HPDE6-E6E7 (cell line): ENCODE results near the gene CDCP2.

Source experiments
- DNase-seq: peaks from one replicate; pipeline ENCODE4 v3.0.0; 2011; ENCODE audit warnings: missing footprints; ENCODE audit errors: extremely low spot score

The CDCP2 gene

DNA sequence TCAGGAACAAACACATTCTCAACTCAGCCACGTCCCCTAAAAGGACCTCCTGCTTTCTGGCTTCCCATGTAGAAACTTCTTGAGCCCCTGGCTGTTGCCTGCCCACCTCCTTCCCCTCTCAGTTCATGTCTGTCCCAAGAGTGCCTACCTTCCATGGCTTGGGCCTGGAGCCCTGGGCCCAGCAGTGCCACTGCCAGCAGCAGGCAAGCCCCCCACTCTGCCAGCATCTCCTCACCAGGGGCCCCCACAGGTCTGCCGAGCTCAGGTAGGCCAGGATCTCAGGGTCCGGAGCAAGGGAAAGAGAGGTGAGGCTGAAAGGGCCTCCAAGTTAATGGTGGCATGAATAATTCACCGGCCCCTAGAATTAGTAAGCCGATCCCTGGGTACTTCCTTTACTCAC lies at the start of gene CDCP2:
TSS of gene CDCP2 (minus strand) at position 305 of the 400 bp plus-strand sequence. CDS start at position 227, 78 bp downstream.
- DNase-seq, result no peak

DNA sequence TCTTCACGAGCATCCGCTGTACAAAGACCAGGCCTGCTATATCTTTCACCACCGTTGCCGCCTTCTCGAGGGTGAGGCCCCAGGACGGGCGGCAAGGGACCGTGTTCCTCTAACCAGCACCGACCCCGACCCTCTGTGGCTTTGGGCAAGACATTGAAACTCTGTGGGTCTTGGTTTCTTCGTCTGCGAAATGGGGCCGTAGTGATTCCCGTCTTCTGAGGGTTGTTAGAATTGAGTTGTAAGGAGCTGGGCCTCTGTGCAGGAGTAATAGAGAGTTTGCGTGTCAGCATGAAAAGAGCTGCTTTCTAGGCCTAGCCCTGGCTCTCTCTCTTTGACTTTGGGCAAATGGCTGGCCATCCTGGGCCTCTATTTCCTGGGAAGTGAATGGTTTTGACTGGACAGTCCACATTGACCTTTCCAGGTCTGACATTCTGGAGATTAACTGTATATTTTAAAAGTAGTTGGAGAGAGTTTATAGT lies 47.8 kb upstream of the CDCP2 start:
- no peak for DNase-seq

DNA sequence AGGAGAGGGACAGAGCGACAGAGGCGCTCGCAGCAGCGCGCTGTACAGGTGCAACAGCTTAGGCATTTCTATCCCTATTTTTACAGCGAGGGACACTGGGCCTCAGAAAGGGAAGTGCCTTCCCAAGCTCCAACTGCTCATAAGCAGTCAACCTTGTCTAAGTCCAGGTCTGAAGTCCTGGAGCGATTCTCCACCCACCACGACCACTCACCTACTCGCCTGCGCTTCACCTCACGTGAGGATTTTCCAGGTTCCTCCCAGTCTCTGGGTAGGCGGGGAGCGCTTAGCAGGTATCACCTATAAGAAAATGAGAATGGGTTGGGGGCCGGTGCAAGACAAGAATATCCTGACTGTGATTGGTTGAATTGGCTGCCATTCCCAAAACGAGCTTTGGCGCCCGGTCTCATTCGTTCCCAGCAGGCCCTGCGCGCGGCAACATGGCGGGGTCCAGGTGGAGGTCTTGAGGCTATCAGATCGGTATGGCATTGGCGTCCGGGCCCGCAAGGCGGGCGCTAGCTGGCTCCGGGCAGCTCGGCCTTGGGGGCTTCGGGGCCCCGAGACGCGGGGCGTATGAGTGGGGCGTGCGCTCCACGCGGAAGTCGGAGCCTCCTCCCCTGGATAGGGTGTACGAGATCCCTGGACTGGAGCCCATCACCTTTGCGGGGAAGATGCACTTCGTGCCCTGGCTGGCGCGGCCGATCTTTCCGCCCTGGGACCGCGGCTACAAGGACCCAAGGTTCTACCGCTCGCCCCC lies 47.1 kb upstream of the CDCP2 start, which contains the start of the genes CYB5RL and MRPL37:
TSS of gene CYB5RL (minus strand) at position 266 of the 754 bp plus-strand sequence. CDS start 4,414 bp downstream, outside the sequence.
TSS of gene MRPL37 (plus strand) at position 403 of the 754 bp plus-strand sequence. CDS start at position 480, 77 bp downstream.
- peak; percentile 99 for DNase-seq

GRCh38 chr1:54199151-54199764 lies 46.5 kb upstream of the CDCP2 start:
- DNase-seq, result peak; percentile 20

DNA sequence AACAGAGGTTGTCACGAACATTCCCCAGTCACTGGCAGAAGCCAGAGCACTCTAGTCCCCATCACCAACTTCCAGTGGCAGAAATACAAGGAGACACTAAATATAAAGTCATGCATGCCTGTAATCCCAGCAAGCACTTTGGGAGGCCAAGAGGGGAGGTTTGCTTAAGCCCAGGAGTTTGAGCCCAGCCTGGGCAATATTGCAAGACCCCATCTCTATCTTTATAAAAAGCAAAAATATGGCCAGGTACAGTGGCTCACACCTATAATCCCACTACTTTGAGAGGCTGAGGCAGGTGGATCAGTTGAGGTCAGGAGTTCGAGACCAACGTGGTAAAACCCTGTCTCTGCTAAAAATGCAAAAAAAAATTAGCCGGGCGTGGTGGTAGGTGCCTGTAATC lies 40.7 kb upstream of the CDCP2 start:
- no peak for DNase-seq

DNA sequence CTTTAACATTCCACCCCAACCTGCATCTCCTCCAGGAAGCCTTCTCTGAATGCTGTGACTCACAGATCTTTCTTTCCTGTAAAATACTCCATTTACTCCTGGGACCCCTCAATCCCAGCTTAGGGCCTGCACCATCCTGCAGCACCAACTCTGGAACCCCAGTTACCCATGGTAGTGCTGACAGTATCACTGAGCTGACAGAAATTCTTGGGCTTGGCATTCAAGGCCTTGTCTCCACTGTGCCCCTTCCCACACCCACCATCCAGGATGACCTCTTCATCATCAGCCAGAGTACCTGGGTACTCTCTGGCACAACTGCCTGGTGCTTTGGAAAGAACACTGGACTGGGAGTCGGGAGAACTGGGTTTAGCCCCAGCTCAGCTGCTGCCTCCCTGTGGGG lies 38.7 kb upstream of the CDCP2 start:
- DNase-seq, result no peak

- DNase-seq, result no peak
Measured at GRCh38 chr1:54190526-54190925, 37.7 kb upstream of the CDCP2 start.

- no peak for DNase-seq
Measured at GRCh38 chr1:54188291-54188690, 35.5 kb upstream of the CDCP2 start.

- DNase-seq, result no peak
Measured at GRCh38 chr1:54186056-54186455, 33.3 kb upstream of the CDCP2 start.

DNA sequence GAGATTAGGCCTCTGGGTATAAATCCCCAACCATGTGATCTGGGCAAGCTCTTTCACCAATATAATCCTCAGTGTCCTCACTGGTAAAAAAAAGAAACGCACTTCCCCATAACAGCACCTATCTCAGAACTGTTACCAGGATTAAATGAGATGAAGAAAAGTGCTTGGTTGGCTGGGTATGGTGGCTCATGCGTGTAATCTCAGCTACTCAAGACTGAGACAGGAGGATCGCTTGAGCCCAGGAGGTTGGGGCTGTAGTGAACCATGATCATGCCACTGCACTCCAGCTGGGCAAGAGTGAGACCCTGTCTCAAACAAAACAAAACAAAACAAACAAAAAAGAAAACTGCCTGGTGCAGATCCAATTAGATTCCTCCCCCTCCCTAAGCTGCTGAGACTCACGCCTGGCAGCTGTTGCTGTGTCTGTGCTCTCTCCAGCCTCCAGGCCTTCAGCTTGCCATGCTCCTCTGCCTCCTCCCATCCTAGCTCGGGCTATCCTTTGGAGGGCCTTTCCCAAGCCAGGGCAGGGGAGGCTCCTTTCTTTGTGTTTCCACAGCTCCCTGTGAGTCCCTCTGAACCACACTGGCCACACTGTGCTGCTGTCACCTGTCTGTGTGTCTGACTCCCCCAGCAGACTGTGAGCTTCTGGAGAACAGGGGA lies 28.0 kb upstream of the CDCP2 start:
- DNase-seq, result no peak

GRCh38 chr1:54178296-54179070 lies 25.7 kb upstream of the CDCP2 start:
- no peak for DNase-seq

- DNase-seq, result no peak
Measured at GRCh38 chr1:54177726-54178125, 24.9 kb upstream of the CDCP2 start.

GRCh38 chr1:54176621-54177327 lies 24.0 kb upstream of the CDCP2 start:
- no peak for DNase-seq

DNA sequence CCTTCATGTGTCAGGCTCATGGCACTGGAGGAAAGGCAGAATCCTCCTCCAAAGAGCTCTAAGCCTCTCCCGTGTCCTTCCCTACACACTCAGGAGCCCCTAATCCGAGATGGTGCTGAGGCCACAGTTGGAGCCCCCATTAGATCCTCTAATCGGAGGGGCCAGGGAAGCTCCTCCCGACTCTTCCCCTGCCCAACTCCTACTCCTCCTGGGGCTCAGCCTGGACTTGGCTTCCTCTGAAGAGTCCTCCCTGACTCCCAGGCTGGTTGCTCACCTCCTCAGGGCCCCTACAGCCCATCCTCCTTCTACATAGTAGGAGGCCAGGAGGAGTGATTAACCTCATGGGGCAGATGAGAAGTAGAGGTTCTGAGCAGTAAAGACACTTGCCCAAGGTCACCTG lies 21.3 kb upstream of the CDCP2 start:
- DNase-seq, result no peak

DNA sequence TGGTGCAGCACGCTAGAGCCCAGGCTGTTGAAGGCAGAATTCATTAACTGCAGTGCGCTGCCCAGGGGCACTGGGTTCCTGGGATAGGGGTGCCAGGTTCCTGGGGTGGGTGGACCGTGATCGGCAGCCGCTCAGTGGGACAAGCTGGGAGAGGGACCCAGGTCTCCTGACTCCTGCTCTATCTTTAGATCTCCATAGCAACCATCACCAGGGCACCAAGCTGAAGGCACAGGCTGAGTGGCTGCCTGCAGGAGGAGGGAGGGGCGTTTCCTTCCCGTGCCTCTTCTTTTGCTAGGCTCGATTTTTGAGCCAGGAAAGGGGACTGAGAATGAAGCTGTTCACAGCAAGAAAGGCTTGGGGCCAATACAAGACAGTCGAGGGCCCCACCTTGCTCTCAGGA lies 20.9 kb upstream of the CDCP2 start:
- no peak for DNase-seq

- no peak for DNase-seq
Measured at GRCh38 chr1:54172614-54173599, 20.1 kb upstream of the CDCP2 start.

DNA sequence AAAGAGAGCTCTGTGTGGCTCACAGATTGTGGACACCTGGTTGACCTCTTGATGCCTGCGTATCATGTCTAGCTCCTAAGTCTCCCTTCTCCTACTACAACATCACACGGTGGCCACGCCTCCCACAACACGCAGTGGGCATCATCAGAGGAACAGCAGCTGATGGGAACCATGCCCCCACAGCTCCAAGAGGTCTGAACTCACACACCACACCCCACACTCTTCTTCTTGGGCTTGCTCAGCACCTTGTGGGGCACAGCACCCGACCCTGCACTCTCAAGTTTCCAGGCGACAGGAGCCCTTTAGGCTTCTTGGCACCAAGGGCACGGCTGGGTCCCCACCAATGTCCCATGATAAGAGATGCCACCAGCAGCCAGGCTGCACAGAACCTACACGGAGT lies 18.8 kb upstream of the CDCP2 start:
- no peak for DNase-seq

GRCh38 chr1:54171016-54171415 lies 18.2 kb upstream of the CDCP2 start:
- no peak for DNase-seq

GRCh38 chr1:54169068-54169467 lies 16.3 kb upstream of the CDCP2 start:
- DNase-seq, result no peak
